HEK293T (cell line): ENCODE results near the gene MYG1.

Experiments
- ARNT ChIP-seq: fragments of 450-650 bp; IDR thresholded peaks from 2 replicates; pipeline ENCODE4 v1.6.1; 2017; ENCODE audit warnings: mild to moderate bottlenecking
- PKNOX1 ChIP-seq: fragments of 450-650 bp; IDR thresholded peaks from 2 replicates; pipeline ENCODE4 v1.6.1; 2016
- SUZ12 ChIP-seq: fragments of 450-650 bp; IDR thresholded peaks from 2 replicates; pipeline ENCODE4 v1.6.1; 2016; ENCODE audit warnings: mild to moderate bottlenecking
- TARDBP ChIP-seq: fragments of 450-650 bp; IDR thresholded peaks from 2 replicates; pipeline ENCODE4 v1.6.1; 2016

DNA sequence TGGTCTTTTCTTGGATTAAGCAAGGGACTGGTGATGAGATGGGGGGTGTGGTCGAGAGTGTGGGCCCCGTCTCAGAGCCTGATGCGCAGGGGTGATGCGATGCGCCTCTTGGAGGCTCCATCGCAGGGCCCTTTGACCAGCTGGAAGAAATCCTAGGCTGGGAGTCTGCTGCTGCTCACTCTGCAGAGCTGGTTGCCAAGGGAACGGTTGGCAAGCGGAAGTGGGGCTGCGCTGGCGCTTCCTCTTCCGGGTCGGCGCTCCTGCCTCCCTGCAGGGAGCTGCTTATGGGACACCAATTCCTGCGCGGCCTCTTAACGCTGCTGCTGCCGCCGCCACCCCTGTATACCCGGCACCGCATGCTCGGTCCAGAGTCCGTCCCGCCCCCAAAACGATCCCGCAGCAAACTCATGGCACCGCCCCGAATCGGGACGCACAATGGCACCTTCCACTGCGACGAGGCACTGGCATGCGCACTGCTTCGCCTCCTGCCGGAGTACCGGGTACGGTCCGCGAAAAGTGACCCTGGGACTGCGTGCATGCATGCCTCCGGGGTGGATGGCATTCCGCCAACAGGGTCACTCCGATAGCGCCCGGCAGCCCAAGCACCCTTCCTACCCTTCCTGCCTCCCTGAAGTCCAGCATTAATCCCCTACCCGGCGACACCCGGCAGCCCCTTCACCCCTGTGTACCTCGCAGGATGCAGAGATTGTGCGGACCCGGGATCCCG lies at the start of gene MYG1:
- TF ChIP-seq PKNOX1: peak; percentile 44; the same call in 1 of the 2 replicates
- TF ChIP-seq TARDBP: no peak
- no peak for TF ChIP-seq SUZ12
- TF ChIP-seq ARNT: no peak
